Glomerular endothelial cell (primary cell): ENCODE results near the gene SPRYD3. TPM values are rescaled to one million over a fixed set of nuclear protein-coding genes. Genes with fewer than 3 reads are reported as not detected.

Experiments used
- DNase-seq: peaks from one replicate; pipeline ENCODE4 v3.0.0-alpha.2; 2011; ENCODE audit warnings: low read depth, low spot score; ENCODE audit errors: extremely low read depth
- total RNA-seq: library from RNA; depleted of rRNA; stranded (reverse); fragments of >200 nt; gene quantifications from 2 replicates; pipeline ENCODE4 v1.2.3, GENCODE V29; 2015

Gene SPRYD3
- total RNA-seq, 1 donor from 2014 or later = 32.7 TPM

GRCh38 chr12:53078425-53079225 is 565 bp downstream of the SPRYD3 start:
- no peak for DNase-seq

- no peak for DNase-seq
These were observed 2.2 kb downstream of the SPRYD3 start for GRCh38 chr12:53077030-53077429.

GRCh38 chr12:53076461-53076860 is 2.7 kb downstream of the SPRYD3 start:
- DNase-seq = no peak

GRCh38 chr12:53074999-53075370 is 4.2 kb downstream of the SPRYD3 start:
- no peak for DNase-seq

- DNase-seq = no peak
These were observed 4.7 kb downstream of the SPRYD3 start for GRCh38 chr12:53074283-53074998.

GRCh38 chr12:53073881-53074280 is 5.3 kb downstream of the SPRYD3 start:
- no peak for DNase-seq

GRCh38 chr12:53071591-53072551 is 7.3 kb downstream of the SPRYD3 start:
- no peak for DNase-seq

GRCh38 chr12:53070877-53071492 is 8.2 kb downstream of the SPRYD3 start:
- DNase-seq = no peak

- no peak for DNase-seq
These were observed 9.4 kb downstream of the SPRYD3 start for GRCh38 chr12:53069621-53070410.

GRCh38 chr12:53068811-53069585 is 10.2 kb downstream of the SPRYD3 start:
- no peak for DNase-seq

- DNase-seq = no peak
These were observed 11.0 kb downstream of the SPRYD3 start for GRCh38 chr12:53067993-53068770.

GRCh38 chr12:53067074-53067992 is 11.9 kb downstream of the SPRYD3 start:
- DNase-seq = no peak

- DNase-seq = no peak
These were observed 12.9 kb downstream of the SPRYD3 start for GRCh38 chr12:53065975-53066931.

GRCh38 chr12:53065470-53065869 is 13.7 kb downstream of the SPRYD3 start:
- DNase-seq = no peak

- no peak for DNase-seq
These were observed 14.4 kb downstream of the SPRYD3 start for GRCh38 chr12:53064613-53065436.
